KMS-11 (cell line): ENCODE data around the gene SH3BGRL3.

Source experiments
- H2AFZ ChIP-seq: fragments of 200-600 bp; sonication (generic); 2 replicates; pipeline ENCODE4 v1.6.1; 2016; ENCODE audit warnings: antibody characterized with exemption, mixed run types, low read depth
- H3K27ac ChIP-seq: fragments of 200-600 bp; sonication (generic); 2 replicates; pipeline ENCODE4 v1.6.1; 2016; ENCODE audit warnings: mild to moderate bottlenecking, mixed run types
- H3K27me3 ChIP-seq: fragments of 200-600 bp; sonication (generic); 2 replicates; pipeline ENCODE4 v1.6.1; 2017; ENCODE audit warnings: mild to moderate bottlenecking, low read depth, mixed run types, moderate library complexity; ENCODE audit not compliant: insufficient read depth
- H3K36me3 ChIP-seq: fragments of 200-600 bp; sonication (generic); 2 replicates; pipeline ENCODE4 v1.6.1; 2017; ENCODE audit warnings: mild to moderate bottlenecking, mixed run types; ENCODE audit not compliant: insufficient read depth
- H3K4me1 ChIP-seq: fragments of 200-600 bp; sonication (generic); 2 replicates; pipeline ENCODE4 v1.6.1; 2016; ENCODE audit warnings: mild to moderate bottlenecking, low read depth, mixed run types; ENCODE audit not compliant: poor library complexity, severe bottlenecking
- H3K4me2 ChIP-seq: fragments of 200-600 bp; sonication (generic); 2 replicates; pipeline ENCODE4 v1.7.0; 2016; ENCODE audit warnings: mild to moderate bottlenecking, mixed run types
- H3K4me3 ChIP-seq: fragments of 200-600 bp; sonication (generic); IDR thresholded peaks from 2 replicates; pipeline ENCODE4 v1.6.1; 2017; ENCODE audit warnings: low read depth, low read length, mixed read lengths; ENCODE audit not compliant: insufficient read depth
- H3K79me2 ChIP-seq: fragments of 200-600 bp; sonication (generic); 2 replicates; pipeline ENCODE4 v1.6.1; 2016; ENCODE audit warnings: low read depth, mixed run types; ENCODE audit not compliant: insufficient read depth
- H3K9ac ChIP-seq: fragments of 200-600 bp; sonication (generic); 2 replicates; pipeline ENCODE4 v1.6.1; 2016; ENCODE audit warnings: mild to moderate bottlenecking, mixed run types
- H4K20me1 ChIP-seq: fragments of 200-600 bp; sonication (generic); 2 replicates; pipeline ENCODE4 v1.6.1; 2016; ENCODE audit warnings: mild to moderate bottlenecking, mixed run types; ENCODE audit not compliant: insufficient read depth
- CTCF ChIP-seq: fragments of 200-600 bp; sonication (generic); conservative IDR thresholded peaks from 2 replicates; pipeline ENCODE4 v1.6.1; 2017; ENCODE audit warnings: low read depth, mild to moderate bottlenecking, antibody characterized with exemption, low read length, moderate library complexity, mixed read lengths

Gene SH3BGRL3

GRCh38 chr1:26265405-26265804 lies 14.5 kb upstream of the SH3BGRL3 start:
- Histone ChIP-seq H3K79me2 (no peaks in the 10 kb centered on the region), H3K27ac (no peak overlapping the region), H2AFZ (no peak overlapping the region), H3K9ac (no peak overlapping the region), H3K27me3 (no peaks in the 10 kb centered on the region), H3K4me3 (no peak overlapping the region), H3K36me3 (peaks cover 16% of the 10 kb centered on the region; the same call in 1 of the 2 replicates), H3K4me1 (no peaks in the 10 kb centered on the region), H4K20me1 (no peaks in the 10 kb centered on the region), H3K4me2 (no peak overlapping the region)
- no peak for TF ChIP-seq CTCF

- no peak overlapping the region for H3K4me2 ChIP-seq
- H3K27ac ChIP-seq = no peak overlapping the region
- no peak overlapping the region for H3K9ac ChIP-seq
- H2AFZ ChIP-seq = no peak overlapping the region
- no peaks in the 10 kb centered on the region for H3K27me3 ChIP-seq
- no peaks in the 10 kb centered on the region for H4K20me1 ChIP-seq
- H3K79me2 ChIP-seq = no peaks in the 10 kb centered on the region
- peaks cover 16% of the 10 kb centered on the region; the same call in 1 of the 2 replicates for H3K36me3 ChIP-seq
- no peak overlapping the region for H3K4me3 ChIP-seq
- no peak for TF ChIP-seq CTCF
- H3K4me1 ChIP-seq = no peaks in the 10 kb centered on the region
Observed at GRCh38 chr1:26268290-26269197, 11.3 kb upstream of the SH3BGRL3 start.

GRCh38 chr1:26269198-26269550 lies 10.7 kb upstream of the SH3BGRL3 start:
- Histone ChIP-seq H3K4me2 (no peak overlapping the region), H3K4me1 (no peaks in the 10 kb centered on the region), H3K27me3 (no peaks in the 10 kb centered on the region), H3K9ac (no peak overlapping the region), H3K36me3 (peaks cover 16% of the 10 kb centered on the region; the same call in 1 of the 2 replicates), H3K79me2 (no peaks in the 10 kb centered on the region), H3K4me3 (no peak overlapping the region), H2AFZ (no peak overlapping the region), H3K27ac (no peak overlapping the region), H4K20me1 (no peaks in the 10 kb centered on the region)
- no peak for TF ChIP-seq CTCF

- H3K27ac ChIP-seq = no peak overlapping the region; the same call in 1 of the 2 replicates
- H3K4me1 ChIP-seq = peaks cover 47% of the 10 kb centered on the region
- H3K79me2 ChIP-seq = no peaks in the 10 kb centered on the region
- no peak for TF ChIP-seq CTCF
- H3K27me3 ChIP-seq = no peaks in the 10 kb centered on the region
- no peak overlapping the region for H2AFZ ChIP-seq
- H4K20me1 ChIP-seq = no peaks in the 10 kb centered on the region
- H3K9ac ChIP-seq = no peak overlapping the region
- no peak overlapping the region; the same call in 1 of the 2 replicates for H3K4me2 ChIP-seq
- no peaks in the 10 kb centered on the region; the same call in 1 of the 2 replicates for H3K36me3 ChIP-seq
- no peak overlapping the region for H3K4me3 ChIP-seq
Observed at GRCh38 chr1:26274801-26275425, 5.0 kb upstream of the SH3BGRL3 start.
